Central memory CD4-positive, alpha-beta T cell (primary cell): ENCODE results near the gene DNLZ.
"Not testable (repeated sequence)": the region's sequence is repeated elsewhere in the genome, so short reads cannot be mapped to it uniquely, and the experiment has no call there.

Experiments used
- DNase-seq: peaks from one replicate; pipeline ENCODE4 v3.0.0; 2022

The DNLZ gene

GRCh38 chr9:136358016-136358415 lies 5.5 kb downstream of the DNLZ start:
- DNase-seq = no peak

DNA sequence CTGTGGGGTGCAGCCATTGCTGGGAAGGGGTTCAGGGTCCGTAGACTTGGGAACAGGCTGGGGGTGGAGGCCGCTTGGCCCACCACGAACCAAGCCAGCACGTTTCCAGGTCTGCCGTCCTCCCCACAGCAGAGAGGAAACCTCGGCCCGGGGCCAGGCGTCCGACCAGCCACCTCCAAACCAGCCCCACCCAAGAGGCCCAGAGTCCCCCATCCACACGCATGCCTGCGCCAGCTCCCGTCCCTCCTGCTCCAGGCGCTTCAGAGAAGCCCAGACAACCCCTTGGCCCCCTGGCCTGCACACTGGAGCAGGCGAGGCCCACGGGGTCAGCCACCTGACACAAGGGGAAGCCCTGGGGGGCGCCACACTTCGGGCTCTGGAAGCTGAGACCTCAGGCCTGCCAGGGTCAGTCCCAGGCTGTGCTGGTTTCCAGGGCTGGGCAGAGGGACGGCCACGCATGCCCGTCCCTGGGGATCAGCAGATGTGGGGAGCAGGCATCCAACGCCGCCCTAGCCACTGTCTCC lies 6.3 kb downstream of the DNLZ start:
- no peak for DNase-seq

GRCh38 chr9:136355616-136356557 lies 7.7 kb downstream of the DNLZ start:
- DNase-seq = no peak

DNA sequence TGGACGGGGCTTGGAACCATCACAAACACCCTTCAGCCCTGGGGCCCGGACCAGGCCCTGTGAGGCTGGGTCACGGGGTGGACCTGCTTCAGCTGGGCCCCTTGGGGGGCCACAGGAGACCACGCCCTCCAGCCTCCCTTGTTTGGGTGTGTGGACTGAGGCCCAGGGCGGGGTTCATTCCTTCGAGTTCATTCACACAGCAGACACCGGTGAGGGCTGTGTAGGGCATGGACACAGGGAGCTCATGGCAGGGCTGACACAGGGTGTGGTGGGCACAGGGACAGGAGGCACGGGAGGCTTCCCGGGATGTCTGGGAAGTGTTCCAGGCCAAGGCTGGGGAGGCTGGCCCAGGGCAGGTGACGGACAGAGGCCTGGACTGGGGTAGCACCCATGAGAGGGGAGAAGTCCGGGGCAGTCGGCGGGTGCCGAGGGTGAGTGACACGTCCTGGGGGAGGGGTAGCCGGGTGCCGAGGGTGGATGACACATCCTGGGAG lies 8.9 kb downstream of the DNLZ start:
- DNase-seq = no peak

GRCh38 chr9:136353757-136354488 lies 9.6 kb downstream of the DNLZ start:
- DNase-seq = no peak

DNA sequence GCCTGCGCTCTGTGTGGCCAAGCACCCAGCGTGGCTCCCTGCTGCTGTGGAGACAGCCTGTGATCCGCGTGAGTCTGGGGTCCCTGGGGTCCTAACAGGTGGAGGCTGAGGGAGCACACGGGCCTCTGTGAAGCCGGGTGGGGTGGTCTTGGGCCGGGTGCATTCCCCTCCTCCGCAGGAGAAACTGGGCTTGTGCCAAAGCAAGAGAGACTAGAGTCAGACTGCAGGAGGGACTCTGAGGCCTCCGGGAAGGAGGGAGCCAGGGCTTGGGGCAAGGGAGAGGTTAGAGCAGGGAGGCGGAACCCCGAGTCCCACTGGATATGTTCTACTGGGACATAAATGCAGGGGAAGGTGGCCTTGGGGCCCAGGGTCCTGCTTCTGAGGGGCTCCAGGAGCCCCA lies 10.5 kb downstream of the DNLZ start:
- no peak for DNase-seq

DNA sequence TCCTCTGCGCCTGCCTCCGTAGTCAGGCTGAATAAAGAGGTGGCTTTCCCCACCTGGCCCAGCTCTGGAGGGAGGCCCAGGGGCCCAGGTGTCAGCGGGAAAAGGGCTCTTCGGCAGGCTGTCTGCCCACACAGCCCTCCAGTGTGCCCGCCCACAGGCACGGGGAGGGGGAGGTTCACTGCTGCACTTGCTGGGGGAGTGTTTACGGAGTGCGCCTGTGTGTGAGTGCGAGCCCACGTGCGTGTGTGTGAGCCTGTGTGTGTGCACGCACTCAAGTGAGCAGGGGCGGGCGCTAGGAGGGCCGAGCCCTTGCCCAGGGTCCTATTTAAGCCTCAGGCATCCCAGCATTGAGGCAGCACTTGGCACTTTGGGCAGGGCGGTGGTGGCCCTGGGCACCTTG lies 10.9 kb downstream of the DNLZ start:
- DNase-seq = no peak

GRCh38 chr9:136351868-136352267 lies 11.7 kb downstream of the DNLZ start:
- not testable (repeated sequence) for DNase-seq

DNA sequence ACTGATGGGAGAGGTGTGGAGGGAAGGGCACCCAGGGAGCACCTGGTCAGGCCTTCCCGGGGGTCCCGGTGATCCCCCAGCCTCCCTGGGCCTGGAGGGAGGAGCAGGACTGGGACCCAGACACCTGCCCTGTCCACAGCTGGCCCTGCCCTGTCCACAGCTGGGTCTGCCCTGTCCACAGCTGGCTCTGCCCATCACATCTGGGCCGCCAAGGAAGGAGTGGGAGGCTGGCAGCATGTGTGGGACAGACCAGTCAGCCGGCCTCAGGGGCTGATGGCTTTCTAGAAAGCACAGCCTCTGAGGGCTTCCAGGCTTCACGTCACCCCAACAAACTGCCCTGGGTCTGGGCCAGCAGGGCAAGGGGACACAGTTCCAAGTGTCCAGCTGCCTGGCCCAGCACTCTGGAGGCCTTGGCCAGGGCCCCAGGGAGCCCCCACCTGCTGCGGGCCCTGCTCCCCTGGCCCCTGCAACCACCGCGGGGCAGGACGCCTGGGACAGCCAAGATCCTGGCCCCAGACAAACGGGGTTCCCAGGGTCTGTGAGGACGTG lies 12.2 kb downstream of the DNLZ start:
- no peak for DNase-seq

DNA sequence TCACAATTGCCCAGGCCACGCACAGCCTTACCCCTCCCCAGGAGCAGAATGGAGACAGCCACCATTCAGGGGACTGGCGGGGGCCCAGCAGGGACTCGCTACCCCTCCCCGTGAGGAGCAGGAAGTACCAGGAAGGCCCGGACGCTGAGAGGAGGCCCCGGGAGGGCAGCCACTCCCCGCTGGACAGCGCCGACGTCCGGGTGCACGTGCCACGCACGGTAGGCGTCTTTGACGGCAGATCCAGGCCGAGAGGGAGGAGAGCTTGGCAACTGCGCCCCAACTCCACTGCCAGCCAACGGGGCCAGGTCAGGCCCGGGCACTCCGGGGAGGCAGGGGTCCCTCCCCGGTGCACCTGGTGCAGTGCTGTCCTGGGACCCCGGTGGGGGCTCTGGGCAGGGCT lies 14.0 kb downstream of the DNLZ start:
- no peak for DNase-seq

DNA sequence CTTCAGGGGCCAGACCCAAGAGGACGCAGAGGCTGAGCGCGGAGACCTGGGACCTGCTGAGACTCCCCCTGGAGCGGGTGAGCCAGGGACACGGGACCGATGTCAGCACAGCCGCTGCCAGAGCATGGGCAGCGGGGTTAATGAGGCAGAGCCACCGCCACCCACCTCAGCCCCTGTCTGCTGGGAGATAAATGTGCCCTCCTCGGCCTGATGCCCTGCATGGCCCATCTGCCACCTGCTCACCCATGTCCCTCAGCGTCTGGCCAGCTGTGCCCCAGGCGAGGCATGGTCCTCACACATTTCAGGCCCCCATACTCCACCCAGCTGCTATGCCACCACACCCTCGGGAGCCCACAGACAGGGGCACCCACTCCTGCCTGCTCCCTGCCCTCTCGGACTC lies 14.9 kb downstream of the DNLZ start:
- DNase-seq = no peak

GRCh38 chr9:136347472-136348256 lies 15.9 kb downstream of the DNLZ start:
- DNase-seq = no peak

GRCh38 chr9:136346927-136347465 lies 16.5 kb downstream of the DNLZ start:
- no peak for DNase-seq

DNA sequence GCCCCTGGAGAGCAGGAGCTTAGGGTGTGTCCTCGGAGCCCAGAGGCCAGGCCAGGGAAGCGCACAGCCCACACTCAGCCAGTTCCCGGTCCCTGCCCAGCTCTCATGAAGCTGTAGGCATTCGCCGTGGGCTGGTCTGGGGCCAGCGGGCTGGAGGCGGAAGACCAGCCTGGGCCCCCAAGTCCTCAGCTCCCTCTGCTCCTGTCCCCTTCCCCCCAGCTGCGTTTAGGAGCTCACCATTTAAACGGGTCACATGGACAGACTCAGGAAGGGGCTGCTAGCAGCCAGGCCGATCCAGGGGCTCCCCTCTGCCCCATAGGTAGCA lies 17.4 kb downstream of the DNLZ start:
- no peak for DNase-seq

- DNase-seq = no peak
These were observed 18.0 kb downstream of the DNLZ start for GRCh38 chr9:136345281-136346156.

GRCh38 chr9:136344544-136345280 lies 18.8 kb downstream of the DNLZ start:
- no peak for DNase-seq

- no peak for DNase-seq
These were observed 19.7 kb downstream of the DNLZ start for GRCh38 chr9:136343884-136344269.

- DNase-seq = no peak
These were observed 20.2 kb downstream of the DNLZ start for GRCh38 chr9:136343121-136343883.

DNA sequence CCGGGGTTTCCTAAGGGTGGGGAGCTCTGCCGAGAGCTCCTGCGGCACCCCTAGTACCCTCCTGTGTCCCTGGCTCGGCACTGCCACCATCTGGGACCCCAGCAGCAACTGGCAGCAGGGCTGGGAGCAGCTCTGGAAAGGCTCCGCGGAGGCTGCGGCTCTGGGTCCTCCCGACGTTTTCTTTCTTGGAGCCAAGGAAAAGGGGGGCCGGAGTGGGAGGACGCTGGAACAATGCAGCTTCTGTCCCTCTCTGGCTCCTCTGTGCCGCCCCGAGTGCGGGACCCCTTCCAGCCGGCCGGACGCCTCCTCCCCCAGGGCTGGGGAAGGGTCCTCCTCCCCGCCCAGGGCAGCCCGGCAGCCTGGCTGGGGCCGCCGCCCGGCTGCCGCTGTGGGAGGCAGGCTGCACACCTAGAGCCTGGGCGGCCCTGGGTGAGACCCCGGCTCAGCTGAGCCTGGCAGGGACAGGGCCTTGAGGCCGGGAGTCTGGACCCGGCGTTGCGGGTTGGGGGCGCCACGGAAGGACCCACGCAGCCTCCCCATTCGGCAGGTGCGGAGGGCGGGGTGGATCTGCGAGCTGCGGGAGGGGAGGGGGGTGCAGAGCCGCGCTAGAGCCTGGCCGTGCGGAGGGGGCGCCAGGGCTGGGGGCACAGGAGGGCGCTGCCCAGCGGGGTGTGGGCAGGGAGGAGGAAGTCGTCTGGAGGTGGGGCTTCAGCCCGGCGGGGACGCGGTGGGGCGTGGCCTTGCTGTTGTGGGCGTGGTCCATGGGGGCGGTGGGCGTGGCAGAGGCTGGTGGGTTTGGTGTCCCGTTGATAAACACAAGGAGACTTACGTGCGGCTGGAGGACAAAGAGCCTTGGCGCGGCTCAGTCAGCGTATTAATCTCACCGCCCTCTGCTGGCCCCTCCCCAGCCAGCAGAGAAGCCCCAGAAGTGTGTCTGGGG lies 21.1 kb downstream of the DNLZ start:
- DNase-seq = peak; percentile 21
